Dermis lymphatic vessel endothelial cell (primary cell): ENCODE results near the gene SLMAP. TPM values are rescaled to one million over a fixed set of nuclear protein-coding genes. Genes with fewer than 3 reads are reported as not detected.

Experiments
- total RNA-seq: library from RNA; depleted of rRNA; stranded (reverse); fragments of >200 nt; gene quantifications from 2 replicates; pipeline ENCODE4 v1.2.1, GENCODE V29; 2014

SLMAP gene
- 29.5 and 32.7 TPM in 2 replicates for total RNA-seq

GRCh38 chr3:57755741-57756527, at the start of gene SLMAP:
Gene SLMAP (plus strand): TSS chr3:57756309. CDS start chr3:57757652, 1,343 bp downstream.

Other genes starting within 250 kb of the SLMAP start
- under 0.01 TPM in 2 replicates for gene DNAH12, start 212.0 kb upstream of the SLMAP start, total RNA-seq
- gene PDE12, start 200.0 kb upstream of the SLMAP start, total RNA-seq, result 9.6 and 11.6 TPM in 2 replicates
- 105 and 135 TPM in 2 replicates for gene ARF4, start 159.0 kb upstream of the SLMAP start, total RNA-seq
- 25.1 and 29.9 TPM in 2 replicates for gene DENND6A, start 63.2 kb upstream of the SLMAP start, total RNA-seq